ENCODE results near the gene GUCY1A2.

DNA sequence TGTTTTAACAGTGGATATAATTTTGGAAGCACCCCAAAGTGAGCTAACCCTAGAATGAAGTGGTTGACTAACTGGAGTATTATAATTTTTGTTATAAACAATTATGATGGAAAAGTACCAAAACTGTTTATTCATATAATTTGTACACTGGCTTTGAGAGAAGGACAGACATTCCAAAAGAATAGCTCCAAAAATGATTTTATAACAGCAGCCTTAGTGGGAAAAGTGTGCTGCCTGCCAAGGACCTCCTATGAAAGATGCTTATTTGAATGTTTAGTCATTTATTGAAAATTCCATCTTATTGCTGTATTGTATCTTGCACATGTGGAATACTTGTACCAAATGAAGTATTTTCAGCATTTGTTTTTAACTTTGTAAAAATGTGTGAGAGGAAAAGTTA lies 169.8 kb downstream of the GUCY1A2 start:
- no peak for TF ChIP-seq POLR2A (IDR thresholded peaks at IDR 0.05)
- TF ChIP-seq, protein P1, sequence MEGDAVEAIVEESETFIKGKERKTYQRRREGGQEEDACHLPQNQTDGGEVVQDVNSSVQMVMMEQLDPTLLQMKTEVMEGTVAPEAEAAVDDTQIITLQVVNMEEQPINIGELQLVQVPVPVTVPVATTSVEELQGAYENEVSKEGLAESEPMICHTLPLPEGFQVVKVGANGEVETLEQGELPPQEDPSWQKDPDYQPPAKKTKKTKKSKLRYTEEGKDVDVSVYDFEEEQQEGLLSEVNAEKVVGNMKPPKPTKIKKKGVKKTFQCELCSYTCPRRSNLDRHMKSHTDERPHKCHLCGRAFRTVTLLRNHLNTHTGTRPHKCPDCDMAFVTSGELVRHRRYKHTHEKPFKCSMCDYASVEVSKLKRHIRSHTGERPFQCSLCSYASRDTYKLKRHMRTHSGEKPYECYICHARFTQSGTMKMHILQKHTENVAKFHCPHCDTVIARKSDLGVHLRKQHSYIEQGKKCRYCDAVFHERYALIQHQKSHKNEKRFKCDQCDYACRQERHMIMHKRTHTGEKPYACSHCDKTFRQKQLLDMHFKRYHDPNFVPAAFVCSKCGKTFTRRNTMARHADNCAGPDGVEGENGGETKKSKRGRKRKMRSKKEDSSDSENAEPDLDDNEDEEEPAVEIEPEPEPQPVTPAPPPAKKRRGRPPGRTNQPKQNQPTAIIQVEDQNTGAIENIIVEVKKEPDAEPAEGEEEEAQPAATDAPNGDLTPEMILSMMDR (IDR thresholded peaks at IDR 0.05) = no peak
